AG04449 (cell line): ENCODE data around the gene WBP1L.

Experiments used
- CTCF ChIA-PET: fragments of 350-600 bp; formaldehyde crosslinking; extraction: SDS; loops from one replicate; lab custom pipeline; 2021; ENCODE audit warnings: antibody characterized with exemption; lab: Yijun Ruan, JAX
- POLR2A ChIA-PET: fragments of 400-600, 350-600 bp; formaldehyde crosslinking; extraction: SDS; loops from one replicate; lab custom pipeline; 2020; ENCODE audit warnings: antibody characterized with exemption, inconsistent platforms; lab: Yijun Ruan, JAX
- DNase-seq: peaks from one replicate; pipeline ENCODE4 v3.0.0-alpha.2; 2010; ENCODE audit warnings: low read depth, low spot score
- H3K4me3 ChIP-seq: 2 replicates; pipeline ENCODE4 v1.5.1; 2011; ENCODE audit warnings: low read depth, mild to moderate bottlenecking, control low read depth, low read length
- CTCF ChIP-seq: IDR thresholded peaks from one replicate; pipeline ENCODE4 v1.5.1; 2011; ENCODE audit warnings: mild to moderate bottlenecking, moderate library complexity, low read length, control low read depth, inconsistent platforms; ENCODE audit not compliant: insufficient read depth; ENCODE audit errors: missing control alignments

The WBP1L gene

GRCh38 chr10:102781090-102781920 lies 37.6 kb downstream of the WBP1L start:
- H3K4me3 ChIP-seq = no peak overlapping the region
- ChIA-PET CTCF (no interaction called here), POLR2A (interaction anchor here (0.7 kb wide), 1 partner anchor 45 kb away, joined by 3 read pairs; no protein-coding TSS in a partner anchor)
- no peak for TF ChIP-seq CTCF
- DNase-seq = no peak

- no peak overlapping the region for H3K4me3 ChIP-seq
- DNase-seq = no peak
- no peak for TF ChIP-seq CTCF
- ChIA-PET CTCF (no interaction called here), POLR2A (interaction anchor here (0.7 kb wide), 1 partner anchor 44 kb away, joined by 3 read pairs; no protein-coding TSS in a partner anchor)
These were observed 38.3 kb downstream of the WBP1L start for GRCh38 chr10:102781921-102782557.

GRCh38 chr10:102782673-102783551 lies 39.2 kb downstream of the WBP1L start:
- no peak overlapping the region for H3K4me3 ChIP-seq
- ChIA-PET POLR2A (no interaction called here), CTCF (interaction anchor here (1.0 kb wide), 1 partner anchor 134 kb away, joined by 3 read pairs; no protein-coding TSS in a partner anchor)
- no peak for TF ChIP-seq CTCF
- peak; percentile 61 for DNase-seq

GRCh38 chr10:102783568-102783967 lies 39.8 kb downstream of the WBP1L start:
- POLR2A ChIA-PET = no interaction called here
- H3K4me3 ChIP-seq = no peak overlapping the region
- DNase-seq = no peak
- no peak for TF ChIP-seq CTCF
- CTCF ChIA-PET = interaction anchor here (1.0 kb wide), 1 partner anchor 133 kb away, joined by 3 read pairs; no protein-coding TSS in a partner anchor

GRCh38 chr10:102785818-102786217 lies 42.1 kb downstream of the WBP1L start:
- H3K4me3 ChIP-seq = no peak overlapping the region
- TF ChIP-seq CTCF = no peak
- DNase-seq = no peak
- CTCF ChIA-PET = interaction anchor here (1.0 to 3.0 kb wide), 2 partner anchors 9 to 40 kb away, joined by 3 to 14 read pairs; no protein-coding TSS in a partner anchor
- POLR2A ChIA-PET = no interaction called here
